ENCODE measurements around the gene FGF12. TPM values are rescaled to one million over a fixed set of nuclear protein-coding genes. Genes with fewer than 3 reads are reported as not detected.

Gene FGF12
- total and polyA plus RNA-seq, 2 of the 13 experiments (the other 11 are each of a cell fraction or from before 2014, with no cell fraction given), result 0.07 TPM; not detected in 1

- TF ChIP-seq ZFP37 (CRISPR knock-in tag; IDR thresholded peaks at IDR 0.05; ENCODE audit: borderline replicate concordance) (no peak), NFE2L1 (CRISPR knock-in tag; IDR thresholded peaks at IDR 0.05; ENCODE audit: borderline replicate concordance) (no peak), DDIT3 (CRISPR knock-in tag; IDR thresholded peaks at IDR 0.05) (no peak), ZNF382 (CRISPR knock-in tag; IDR thresholded peaks at IDR 0.05; ENCODE audit: borderline replicate concordance) (no peak), NONO (IDR thresholded peaks at IDR 0.05) (no peak), NONO (CRISPR knock-in tag; conservative IDR thresholded peaks at IDR 0.05) (no peak), ZNF543 (CRISPR knock-in tag; IDR thresholded peaks at IDR 0.05) (no peak), ZBTB8A (CRISPR knock-in tag; IDR thresholded peaks at IDR 0.05; ENCODE audit: borderline replicate concordance, low read depth) (no peak), CC2D1A (CRISPR knock-in tag; IDR thresholded peaks at IDR 0.05) (no peak), RAD51 (IDR thresholded peaks at IDR 0.05; ENCODE audit: borderline replicate concordance) (no peak), ZBTB26 (CRISPR knock-in tag; IDR thresholded peaks at IDR 0.05; ENCODE audit: borderline replicate concordance) (no peak), SIN3A (IDR thresholded peaks at IDR 0.05; ENCODE audit: borderline replicate concordance, low read depth, low read length) (no peak), MTA3 (CRISPR knock-in tag; IDR thresholded peaks at IDR 0.05) (no peak), ZNF652 (CRISPR knock-in tag; IDR thresholded peaks at IDR 0.05; ENCODE audit: borderline replicate concordance, low read depth) (no peak), PHF20 (CRISPR knock-in tag; IDR thresholded peaks at IDR 0.05) (no peak), POLR2G (IDR thresholded peaks at IDR 0.05; ENCODE audit: low read depth, low read length) (no peak)
- no peaks in the 10 kb centered on the region for H3K4me1 ChIP-seq (ENCODE audit: insufficient read depth, low read length)
- H2AFZ ChIP-seq (ENCODE audit: low read length), result no peak overlapping the region
- POLR2A ChIA-PET, result no interaction called here
- no peak overlapping the region for H3K27ac ChIP-seq (ENCODE audit: extremely low read length, insufficient read depth, low read length)
- WGBS (ENCODE audit: low lambda C conversion rate), result 36% methylated on average over 6 of the region's 6 CpGs
- H3K9me3 ChIP-seq (ENCODE audit: low read length), result no peaks in the 10 kb centered on the region
- no peaks in the 10 kb centered on the region for H3K36me3 ChIP-seq (replicated peaks in 1 of 2; ENCODE audit: control insufficient read depth in 1 of 2, insufficient read depth in 2 of 2, low read length in 2 of 2)
- H3K4me3 ChIP-seq (replicated peaks in 1 of 3; ENCODE audit: insufficient read depth in 1 of 3, low read depth in 2 of 3, low read length in 3 of 3), result no peak overlapping the region
- intact Hi-C loops (cut with micrococcal nuclease; ENCODE audit: unreplicated experiment), result no loop called here
- H3K79me2 ChIP-seq (ENCODE audit: insufficient read depth, low read length), result no peaks in the 10 kb centered on the region
- ATAC-seq (no peak), FAIRE-seq (no peak), DNase-seq (ENCODE audit: low spot score) (no peak)
- H3K27me3 ChIP-seq (ENCODE audit: control insufficient read depth in 1 of 2, insufficient read depth in 2 of 2, low read length in 2 of 2), result no peaks in the 10 kb centered on the region
- no peak overlapping the region for H3K9ac ChIP-seq (ENCODE audit: insufficient read depth, low read depth, low read length)
- BruUV-seq (replicated peaks), result no TSS peak
- H3K4me2 ChIP-seq (ENCODE audit: low read depth, low read length), result no peak overlapping the region
- no peaks in the 10 kb centered on the region for H4K20me1 ChIP-seq (ENCODE audit: insufficient read depth, low read length)
- CTCF ChIA-PET (ENCODE audit: low intra/inter-chr PET ratio, low total read pairs), result no interaction called here
- in situ Hi-C loops (cut with HindIII; ENCODE audit: extremely low pct_ligation_motif_present, low pct_unique_long_range_greater_than_20kb), result no loop called here
These were observed 557.3 kb downstream of the FGF12 start for GRCh38 chr3:192170031-192170430.

Data from HepG2 (cell line).